Activated B cell treated with CpG ODN at 0.5 μM for 24 hours (primary cell): ENCODE results near the gene BCS1L. TPM values are rescaled to one million over a fixed set of nuclear protein-coding genes. Genes with fewer than 3 reads are reported as not detected.

Experiments used
- ATAC-seq: fragments of 200-7000 bp; cut with Tn5 transposase; one replicate; pipeline ENCODE4 v1.10.0; 2021; ENCODE audit warnings: low read depth, mild to moderate bottlenecking, moderate library complexity
- CTCF ChIA-PET: fragments of 350-600 bp; sonication (Branson Sonifier 250); formaldehyde crosslinking; loops from one replicate; lab custom pipeline; 2021; ENCODE audit warnings: antibody characterized with exemption; lab: Charles Lee
- POLR2A ChIA-PET: fragments of 350-600 bp; sonication (Branson Sonifier 250); formaldehyde crosslinking; loops from one replicate; lab custom pipeline; 2021; ENCODE audit warnings: antibody characterized with exemption; lab: Charles Lee
- DNase-seq: peaks from one replicate; pipeline ENCODE4 v3.0.0; 2022
- H3K27ac Mint-ChIP-seq: one replicate; pipeline ENCODE4 v1.8.0; 2020; ENCODE audit warnings: mixed read lengths
- H3K27me3 Mint-ChIP-seq: one replicate; pipeline ENCODE4 v1.8.0; 2021; ENCODE audit warnings: mixed read lengths
- H3K36me3 Mint-ChIP-seq: one replicate; pipeline ENCODE4 v1.8.0; 2021; ENCODE audit warnings: low read depth, mixed read lengths
- H3K4me1 Mint-ChIP-seq: one replicate; pipeline ENCODE4 v1.8.0; 2021; ENCODE audit warnings: mixed read lengths
- H3K4me3 Mint-ChIP-seq: one replicate; pipeline ENCODE4 v1.8.0; 2020; ENCODE audit warnings: mild to moderate bottlenecking, mixed read lengths
- H3K9me3 Mint-ChIP-seq: one replicate; pipeline ENCODE4 v1.8.0; 2020; ENCODE audit warnings: mixed read lengths
- intact Hi-C: fragments of 100-400 bp; cut with micrococcal nuclease; formaldehyde crosslinking; loops from one replicate; pipeline ENCODE4 v1.15.1; 2024
- total RNA-seq: library from RNA; stranded (reverse); gene quantifications from 2 replicates; pipeline ENCODE4 v1.2.3, GENCODE V29; 2022
- TF ChIP-seq, protein P1 (sequence below): fragments of 200-600 bp; IDR thresholded peaks from one replicate; pipeline ENCODE4 v1.8.0; 2022; ENCODE audit warnings: antibody characterized with exemption, mild to moderate bottlenecking

Gene BCS1L
- total RNA-seq, 1 donor from 2014 or later, result 75.1 TPM

DNA sequence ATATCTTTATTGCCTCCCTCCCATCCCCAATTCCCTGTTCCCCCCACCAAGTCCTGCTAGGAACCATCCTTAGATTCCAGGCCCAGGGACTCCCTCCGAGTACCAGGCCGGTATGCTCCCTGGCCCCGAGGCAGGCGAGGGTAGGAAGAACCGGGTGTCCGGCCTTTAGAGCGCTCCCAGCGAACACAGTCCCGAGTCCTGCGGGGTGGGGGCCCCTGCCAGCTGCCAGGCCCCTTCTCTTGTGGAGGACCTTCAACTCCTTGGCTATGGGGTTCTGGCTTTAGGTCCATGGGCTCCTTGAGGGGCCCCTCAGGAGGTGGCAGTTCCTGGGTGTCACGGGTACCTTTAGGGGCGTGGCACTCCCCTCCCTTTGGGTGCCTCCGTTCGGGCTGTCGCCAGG is 4.4 kb downstream of the BCS1L start:
- Mint-ChIP-seq H3K36me3 (peaks cover 79% of the 10 kb centered on the region), H3K4me1 (peaks cover 15% of the 10 kb centered on the region), H3K9me3 (no peaks in the 10 kb centered on the region), H3K27me3 (no peaks in the 10 kb centered on the region), H3K4me3 (no peak overlapping the region), H3K27ac (no peak overlapping the region)
- intact Hi-C loops, result no loop called here
- ATAC-seq (no peak), DNase-seq (no peak)
- TF ChIP-seq, protein P1, sequence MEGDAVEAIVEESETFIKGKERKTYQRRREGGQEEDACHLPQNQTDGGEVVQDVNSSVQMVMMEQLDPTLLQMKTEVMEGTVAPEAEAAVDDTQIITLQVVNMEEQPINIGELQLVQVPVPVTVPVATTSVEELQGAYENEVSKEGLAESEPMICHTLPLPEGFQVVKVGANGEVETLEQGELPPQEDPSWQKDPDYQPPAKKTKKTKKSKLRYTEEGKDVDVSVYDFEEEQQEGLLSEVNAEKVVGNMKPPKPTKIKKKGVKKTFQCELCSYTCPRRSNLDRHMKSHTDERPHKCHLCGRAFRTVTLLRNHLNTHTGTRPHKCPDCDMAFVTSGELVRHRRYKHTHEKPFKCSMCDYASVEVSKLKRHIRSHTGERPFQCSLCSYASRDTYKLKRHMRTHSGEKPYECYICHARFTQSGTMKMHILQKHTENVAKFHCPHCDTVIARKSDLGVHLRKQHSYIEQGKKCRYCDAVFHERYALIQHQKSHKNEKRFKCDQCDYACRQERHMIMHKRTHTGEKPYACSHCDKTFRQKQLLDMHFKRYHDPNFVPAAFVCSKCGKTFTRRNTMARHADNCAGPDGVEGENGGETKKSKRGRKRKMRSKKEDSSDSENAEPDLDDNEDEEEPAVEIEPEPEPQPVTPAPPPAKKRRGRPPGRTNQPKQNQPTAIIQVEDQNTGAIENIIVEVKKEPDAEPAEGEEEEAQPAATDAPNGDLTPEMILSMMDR, result no peak
- ChIA-PET POLR2A (interaction anchor here (0.6 kb wide), 1 partner anchor 233 kb away, joined by 5 read pairs; no protein-coding TSS in a partner anchor), CTCF (no interaction called here)

DNA sequence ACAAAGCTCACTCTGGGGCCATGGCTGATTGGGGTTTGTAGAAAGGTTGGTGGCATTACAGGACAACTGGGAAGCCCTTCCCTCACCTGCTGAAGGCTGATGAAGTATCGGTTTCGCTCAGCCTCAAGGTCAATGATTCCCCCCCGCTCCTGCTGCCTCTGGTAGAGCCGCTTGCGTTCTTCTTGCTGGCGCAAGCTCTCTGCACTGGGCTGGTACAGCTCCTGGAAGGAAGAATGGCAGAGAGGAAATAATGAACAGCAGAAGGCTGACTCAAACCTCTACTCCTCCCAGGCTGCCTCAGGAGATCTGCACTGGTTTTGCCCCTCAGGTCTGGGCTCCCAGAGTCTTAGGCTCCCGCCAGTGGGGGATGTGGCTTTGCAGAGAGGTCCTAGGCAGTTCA is 5.2 kb downstream of the BCS1L start:
- Mint-ChIP-seq H3K27me3 (no peaks in the 10 kb centered on the region), H3K27ac (no peak overlapping the region), H3K36me3 (peaks cover 72% of the 10 kb centered on the region), H3K4me1 (peaks cover 9% of the 10 kb centered on the region), H3K4me3 (no peak overlapping the region), H3K9me3 (no peaks in the 10 kb centered on the region)
- intact Hi-C loops, result no loop called here
- DNase-seq (no peak), ATAC-seq (no peak)
- ChIA-PET CTCF (no interaction called here), POLR2A (no interaction called here)
- TF ChIP-seq, protein P1, result no peak

DNA sequence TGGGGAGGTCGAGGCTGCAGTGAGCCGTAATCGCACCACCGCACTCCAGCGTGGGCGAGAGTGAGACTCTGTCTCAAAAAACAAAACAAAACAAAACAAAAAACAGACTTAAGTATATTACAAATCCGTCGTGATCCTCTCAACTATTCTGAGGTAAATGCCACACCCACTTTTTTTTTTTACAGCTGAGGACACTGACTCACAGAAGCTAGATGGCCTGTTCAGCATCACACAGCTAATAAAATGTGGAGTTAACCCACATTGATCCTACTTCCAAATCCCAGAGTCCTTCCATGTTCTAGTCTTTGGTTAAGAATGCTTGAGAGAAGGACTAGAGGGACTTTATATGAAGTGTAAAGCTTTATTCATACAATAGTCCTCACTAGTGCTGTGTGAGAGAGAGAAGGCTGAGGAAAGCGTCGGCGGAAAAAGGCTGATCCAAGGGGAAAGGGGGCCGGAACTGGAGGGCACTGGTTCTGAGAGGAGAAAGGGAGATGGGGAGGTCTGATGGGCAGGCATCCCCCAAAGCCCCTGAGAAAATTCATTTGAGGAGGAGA is 11.7 kb downstream of the BCS1L start:
- no peak for DNase-seq
- ChIA-PET CTCF (interaction anchor here (0.9 to 1.3 kb wide), 2 partner anchors 12 to 43 kb away, joined by 3 to 10 read pairs; partner anchors contain the start of genes BCS1L and ZNF142), POLR2A (interaction anchor here (0.5 to 3.1 kb wide), 7 partner anchors 12 to 526 kb away, joined by 3 to 61 read pairs (median 4); partner anchors contain the start of genes BCS1L, CNPPD1, TTLL4 and ZNF142)
- H3K27ac Mint-ChIP-seq, result peak overlapping the region; percentile 97
- peaks cover 31% of the 10 kb centered on the region for H3K36me3 Mint-ChIP-seq
- no peak for ATAC-seq
- no peaks in the 10 kb centered on the region for H3K27me3 Mint-ChIP-seq
- peaks cover 21% of the 10 kb centered on the region for H3K4me1 Mint-ChIP-seq
- intact Hi-C loops, result loop anchor here (5.0 kb wide), 3 partner anchors 176 to 716 kb away; partner anchors contain the start of genes ARPC2 and DNPEP
- no peaks in the 10 kb centered on the region for H3K9me3 Mint-ChIP-seq
- H3K4me3 Mint-ChIP-seq, result peak overlapping the region; percentile 99
- TF ChIP-seq, protein P1, result no peak

DNA sequence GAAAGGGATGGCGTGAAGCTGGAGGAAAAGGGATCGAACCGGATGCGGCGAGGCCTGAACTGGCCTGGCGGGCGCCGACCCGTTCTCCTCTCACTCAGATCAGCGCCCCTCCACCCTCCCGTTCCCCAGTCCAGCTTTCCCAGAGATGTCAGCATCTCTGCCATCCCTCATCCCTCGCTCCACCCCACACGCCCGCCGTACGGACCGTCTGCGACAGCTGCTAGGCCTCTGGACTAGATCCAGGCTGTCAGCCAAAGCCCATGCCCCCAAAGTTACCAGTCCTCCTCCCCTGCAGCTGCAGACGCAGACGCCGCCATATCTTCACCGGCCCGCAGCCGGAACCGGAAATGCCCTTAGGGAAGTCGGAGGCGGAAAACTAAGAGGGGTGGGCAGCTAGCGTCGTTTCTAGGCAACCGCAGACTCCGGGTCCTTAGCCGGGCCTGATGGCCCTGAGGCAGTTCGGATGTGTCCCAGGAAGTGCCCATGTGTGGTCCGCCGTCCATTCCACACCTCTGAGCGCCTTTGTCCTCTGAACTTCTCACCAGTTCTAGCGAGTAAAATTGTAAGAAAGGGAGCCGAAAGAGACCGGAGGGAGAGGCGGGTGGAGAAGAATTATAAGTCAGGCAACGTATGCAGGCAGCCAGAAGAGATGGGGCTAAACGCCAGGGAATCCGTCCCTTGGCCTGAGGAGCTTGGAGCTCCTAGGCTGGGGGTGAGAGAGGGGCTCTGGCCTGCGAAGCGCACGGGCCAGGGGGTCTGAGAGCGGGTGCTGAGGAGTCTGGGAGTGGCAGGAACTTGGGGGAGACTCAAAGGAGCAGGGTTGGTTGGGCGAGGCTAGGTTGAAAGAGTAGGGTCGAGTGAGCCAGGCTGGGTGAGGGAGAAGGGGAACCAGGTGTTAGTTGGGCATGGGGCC is 12.4 kb downstream of the BCS1L start, which contains the start of the genes RNF25 and STK36:
Gene RNF25, minus strand, starts transcription at position 349 of the 913 bp plus-strand sequence. Its CDS starts 32 bp downstream, at position 317.
Gene STK36, plus strand, starts transcription at position 433 of the 913 bp plus-strand sequence. CDS start 744 bp downstream, outside the sequence.
- no peaks in the 10 kb centered on the region for H3K9me3 Mint-ChIP-seq
- H3K4me1 Mint-ChIP-seq, result peaks cover 21% of the 10 kb centered on the region
- peaks cover 27% of the 10 kb centered on the region for H3K36me3 Mint-ChIP-seq
- CTCF ChIA-PET, result interaction anchor here (0.9 to 1.3 kb wide), 4 partner anchors 13 to 42 kb away, joined by 3 to 10 read pairs (median 3); partner anchors contain the start of genes BCS1L and ZNF142
- peak within 1 kb of the TSS; percentile 99 for H3K4me3 Mint-ChIP-seq
- DNase-seq (peak; percentile 66), ATAC-seq (peak; percentile 95)
- TF ChIP-seq, protein P1, result no peak
- POLR2A ChIA-PET, result interaction anchor here (0.5 to 3.1 kb wide), 9 partner anchors 12 to 716 kb away, joined by 3 to 61 read pairs (median 4); partner anchors contain the start of genes BCS1L, CNPPD1, DNPEP and TTLL4
- intact Hi-C loops, result loop anchor here (1.0 to 5.0 kb wide), 7 partner anchors 13 to 715 kb away; partner anchors contain the start of genes ARPC2, BCS1L, CNOT9 and DNPEP
- H3K27ac Mint-ChIP-seq, result peak within 1 kb of the TSS; percentile 97
- H3K27me3 Mint-ChIP-seq, result no peaks in the 10 kb centered on the region
